Stomach smooth muscle (tissue), 2 donors: Measurements from ENCODE around the gene CCDC141.

Source experiments
- H3K27ac ChIP-seq: one replicate; pipeline ENCODE4 v1.7.0; 2013; ENCODE audit warnings: mild to moderate bottlenecking, low read length, inconsistent platforms
- H3K27me3 ChIP-seq, 2 donors: one replicate each; pipeline ENCODE4 v1.7.0; 2013; ENCODE audit warnings: low read length in 2 of 2; ENCODE audit not compliant: insufficient read depth in 2 of 2, control insufficient read depth in 1 of 2
- H3K36me3 ChIP-seq, 2 donors: one replicate each; pipeline ENCODE4 v1.7.0; 2013; ENCODE audit warnings: low read length in 2 of 2; ENCODE audit not compliant: control insufficient read depth in 2 of 2, insufficient read depth in 2 of 2
- H3K4me1 ChIP-seq: one replicate; pipeline ENCODE4 v1.7.0; 2013; ENCODE audit warnings: low read length; ENCODE audit not compliant: control insufficient read depth, insufficient read depth
- H3K4me3 ChIP-seq, 2 donors: one replicate each; pipeline ENCODE4 v1.7.0; 2013; ENCODE audit warnings: low read length in 2 of 2
- H3K9ac ChIP-seq, 2 donors: one replicate each; pipeline ENCODE4 v1.7.0; 2013; ENCODE audit warnings: low read length in 2 of 2, mild to moderate bottlenecking in 1 of 2
- H3K9me3 ChIP-seq, 2 donors: one replicate each; pipeline ENCODE4 v1.7.0; 2013; ENCODE audit warnings: low read length in 2 of 2; ENCODE audit not compliant: control insufficient read depth in 2 of 2
- donor health status: healthy.
- donor health status: Pancreatic carcinoma.

The CCDC141 gene

GRCh38 chr2:178913049-178913441, 136.9 kb downstream of the CCDC141 start:
- H3K27ac ChIP-seq, result no peak overlapping the region
- H3K36me3 ChIP-seq, result no peaks in the 10 kb centered on the region
- H3K27me3 ChIP-seq, result no peaks in the 10 kb centered on the region
- H3K4me3 ChIP-seq, result no peak overlapping the region
- no peaks in the 10 kb centered on the region for H3K4me1 ChIP-seq
- no peaks in the 10 kb centered on the region for H3K9me3 ChIP-seq
- no peak overlapping the region for H3K9ac ChIP-seq

GRCh38 chr2:178912416-178913048, 137.4 kb downstream of the CCDC141 start:
- Histone ChIP-seq H3K4me3 (no peak overlapping the region), H3K9ac (no peak overlapping the region), H3K36me3 (no peaks in the 10 kb centered on the region), H3K4me1 (no peaks in the 10 kb centered on the region), H3K9me3 (no peaks in the 10 kb centered on the region), H3K27me3 (no peaks in the 10 kb centered on the region), H3K27ac (no peak overlapping the region)

- Histone ChIP-seq H3K36me3 (no peaks in the 10 kb centered on the region), H3K4me1 (no peaks in the 10 kb centered on the region), H3K4me3 (no peak overlapping the region), H3K9ac (no peak overlapping the region), H3K9me3 (no peaks in the 10 kb centered on the region), H3K27me3 (no peaks in the 10 kb centered on the region), H3K27ac (no peak overlapping the region)
Observed at GRCh38 chr2:178911039-178911438, 138.9 kb downstream of the CCDC141 start.

GRCh38 chr2:178910005-178910404, 139.9 kb downstream of the CCDC141 start:
- Histone ChIP-seq H3K36me3 (no peaks in the 10 kb centered on the region), H3K27ac (no peak overlapping the region), H3K9ac (no peak overlapping the region), H3K4me1 (no peaks in the 10 kb centered on the region), H3K9me3 (no peaks in the 10 kb centered on the region), H3K27me3 (no peaks in the 10 kb centered on the region), H3K4me3 (no peak overlapping the region)

- no peaks in the 10 kb centered on the region for H3K4me1 ChIP-seq
- no peak overlapping the region for H3K27ac ChIP-seq
- no peaks in the 10 kb centered on the region for H3K36me3 ChIP-seq
- no peak overlapping the region for H3K4me3 ChIP-seq
- no peaks in the 10 kb centered on the region for H3K9me3 ChIP-seq
- no peaks in the 10 kb centered on the region for H3K27me3 ChIP-seq
- no peak overlapping the region for H3K9ac ChIP-seq
Observed at GRCh38 chr2:178909507-178909906, 140.4 kb downstream of the CCDC141 start.

GRCh38 chr2:178908810-178909209, 141.1 kb downstream of the CCDC141 start:
- Histone ChIP-seq H3K9me3 (no peaks in the 10 kb centered on the region), H3K27ac (no peak overlapping the region), H3K4me1 (no peaks in the 10 kb centered on the region), H3K9ac (no peak overlapping the region), H3K36me3 (no peaks in the 10 kb centered on the region), H3K27me3 (no peaks in the 10 kb centered on the region), H3K4me3 (no peak overlapping the region)

- Histone ChIP-seq H3K4me3 (no peak overlapping the region), H3K9me3 (no peaks in the 10 kb centered on the region), H3K27me3 (no peaks in the 10 kb centered on the region), H3K27ac (no peak overlapping the region), H3K4me1 (no peaks in the 10 kb centered on the region), H3K36me3 (no peaks in the 10 kb centered on the region), H3K9ac (no peak overlapping the region)
Observed at GRCh38 chr2:178905261-178905660, 144.7 kb downstream of the CCDC141 start.

GRCh38 chr2:178899656-178900055, 150.3 kb downstream of the CCDC141 start:
- no peaks in the 10 kb centered on the region for H3K9me3 ChIP-seq
- H3K36me3 ChIP-seq, result no peaks in the 10 kb centered on the region
- no peak overlapping the region for H3K4me3 ChIP-seq
- H3K4me1 ChIP-seq, result no peaks in the 10 kb centered on the region
- no peaks in the 10 kb centered on the region for H3K27me3 ChIP-seq
- H3K27ac ChIP-seq, result no peak overlapping the region
- no peak overlapping the region for H3K9ac ChIP-seq

- no peaks in the 10 kb centered on the region for H3K4me1 ChIP-seq
- no peaks in the 10 kb centered on the region for H3K27me3 ChIP-seq
- no peaks in the 10 kb centered on the region for H3K9me3 ChIP-seq
- no peaks in the 10 kb centered on the region for H3K36me3 ChIP-seq
- no peak overlapping the region for H3K4me3 ChIP-seq
- no peak overlapping the region for H3K27ac ChIP-seq
- H3K9ac ChIP-seq, result no peak overlapping the region
Observed at GRCh38 chr2:178895872-178896271, 154.1 kb downstream of the CCDC141 start.

GRCh38 chr2:178895171-178895570, 154.8 kb downstream of the CCDC141 start:
- Histone ChIP-seq H3K9me3 (no peaks in the 10 kb centered on the region), H3K4me1 (no peaks in the 10 kb centered on the region), H3K9ac (no peak overlapping the region), H3K36me3 (no peaks in the 10 kb centered on the region), H3K27me3 (no peaks in the 10 kb centered on the region), H3K4me3 (no peak overlapping the region), H3K27ac (no peak overlapping the region)

GRCh38 chr2:178892751-178893625, 156.9 kb downstream of the CCDC141 start:
- no peaks in the 10 kb centered on the region for H3K27me3 ChIP-seq
- no peaks in the 10 kb centered on the region for H3K4me1 ChIP-seq
- H3K9me3 ChIP-seq, result no peaks in the 10 kb centered on the region
- no peak overlapping the region for H3K9ac ChIP-seq
- H3K36me3 ChIP-seq, result no peaks in the 10 kb centered on the region
- no peak overlapping the region for H3K27ac ChIP-seq
- H3K4me3 ChIP-seq, result no peak overlapping the region
